CD4-positive, alpha-beta T cell treated with Interferon alpha-2 for 1 hour (primary cell): Measurements from ENCODE around the gene FOXO4.

Source experiments
- DNase-seq, 2 donors: peaks; one replicate each; pipeline ENCODE4 v3.0.0-alpha.2; 2020 to 2022

Gene FOXO4

GRCh38 chrX:71144651-71145050, 49.0 kb downstream of the FOXO4 start, which contains the start of gene NLGN3:
Gene NLGN3 (plus strand): TSS chrX:71144841. CDS start chrX:71147750, 2,909 bp downstream.
- no peak for DNase-seq

GRCh38 chrX:71147496-71148277, 52.0 kb downstream of the FOXO4 start:
- no peak for DNase-seq

- no peak for DNase-seq
Measured at GRCh38 chrX:71148278-71148663, 52.6 kb downstream of the FOXO4 start.

GRCh38 chrX:71151366-71151765, 55.7 kb downstream of the FOXO4 start:
- DNase-seq: no peak
